Right cardiac atrium (tissue), 5 donors: ENCODE data around the gene SIK3. TPM values are rescaled to one million over a fixed set of nuclear protein-coding genes. Genes with fewer than 3 reads are reported as not detected.
"Not testable (repeated sequence)": the region's sequence is repeated elsewhere in the genome, so short reads cannot be mapped to it uniquely, and the experiment has no call there.

Experiments used
- ATAC-seq, 2 donors: fragments of 200-7000 bp; cut with Tn5 transposase; one replicate each; pipeline versions ENCODE4 v1.8.0 to v1.9.1; 2020; ENCODE audit warnings: moderate library complexity in 2 of 2, mild to moderate bottlenecking in 1 of 2
- DNase-seq, 3 donors: peaks; one replicate each; pipeline ENCODE4 v3.0.0-alpha.2; 2020
- H3K27ac ChIP-seq: one replicate; pipeline ENCODE4 v1.5.1; 2013; ENCODE audit warnings: mild to moderate bottlenecking, low read length, control low read depth, moderate library complexity
- H3K27me3 ChIP-seq: one replicate; pipeline ENCODE4 v1.6.1; 2013; ENCODE audit not compliant: control insufficient read depth, insufficient read depth
- H3K4me1 ChIP-seq: one replicate; pipeline ENCODE4 v1.6.1; 2013; ENCODE audit warnings: low read length; ENCODE audit not compliant: control insufficient read depth, insufficient read depth
- H3K4me3 ChIP-seq: one replicate; pipeline ENCODE4 v1.5.1; 2013; ENCODE audit warnings: low read length, control low read depth
- H3K9me3 ChIP-seq: one replicate; pipeline ENCODE4 v1.6.1; 2013; ENCODE audit warnings: low read length; ENCODE audit not compliant: control insufficient read depth
- WGBS: extraction: QIAGEN DNeasy Blood & Tissue Kit; methylation state at CpG from one replicate; pipeline ENCODE4 v1.1.7; 2013; 5-methylcytosine and 5-hydroxymethylcytosine counted together
- intact Hi-C, 4 donors: fragments of 100-400 bp; cut with DNase I; formaldehyde crosslinking; loops; one replicate each; pipeline versions ENCODE4 v1.11.0 to v1.14.0; 2022 to 2023
- polyA plus RNA-seq: library from polyadenylated mRNA; stranded (reverse); fragments of 200-250 nt; gene quantifications from one replicate; pipeline ENCODE4 v1.2.3, GENCODE V29; 2013
- total RNA-seq, 4 donors: library from RNA; stranded (reverse); fragmentation: NEBNext Ultra II Directional; extraction: Animal tissue kit (Norgen Biotek cat#: 25700); gene quantifications; one replicate each; pipeline ENCODE4 v1.2.1, GENCODE V29; 2021
- donor health status: healthy with polysubstance abuse.
- donor health status: DM: no; HTN: yes; CAD: no.
- donor health status: DM: no; HTN: no; CAD: no.
- donor health status: DM: no; HTN: yes; CAD: no; lungs with severe emphysema.
- donor health status: DM: yes; HTN: yes; CAD: no.

SIK3 gene
- total and polyA plus RNA-seq, 5 donors = 13.4 to 46.6 (median 34.6) TPM

DNA sequence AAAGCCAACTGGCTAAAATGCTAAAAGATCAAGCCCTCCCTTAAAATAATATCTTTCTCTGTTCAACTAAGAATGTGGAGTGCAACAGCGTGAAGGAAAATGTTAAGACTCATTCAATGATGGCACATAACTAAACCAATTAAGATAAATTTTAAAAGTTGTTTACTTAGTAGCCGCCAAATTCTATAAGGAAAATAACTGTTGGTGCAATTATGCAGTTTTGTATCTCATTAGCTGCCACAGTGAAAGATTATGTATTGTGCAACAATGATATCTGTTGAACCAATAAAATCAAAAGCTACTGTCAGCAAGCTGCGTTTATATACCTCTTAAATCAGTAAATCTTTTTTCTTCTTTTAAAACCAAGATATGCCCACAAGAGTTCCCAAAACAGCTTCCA is 55.5 kb downstream of the SIK3 start:
- H3K27ac ChIP-seq = no peak overlapping the region
- H3K27me3 ChIP-seq = no peaks in the 10 kb centered on the region
- intact Hi-C loops = no loop called here
- H3K4me1 ChIP-seq = peaks cover 6% of the 10 kb centered on the region
- H3K4me3 ChIP-seq = no peak overlapping the region
- DNase-seq = no peak
- 90% methylated on average over 3 of the region's 3 CpGs for WGBS
- no peak for ATAC-seq
- no peaks in the 10 kb centered on the region for H3K9me3 ChIP-seq

DNA sequence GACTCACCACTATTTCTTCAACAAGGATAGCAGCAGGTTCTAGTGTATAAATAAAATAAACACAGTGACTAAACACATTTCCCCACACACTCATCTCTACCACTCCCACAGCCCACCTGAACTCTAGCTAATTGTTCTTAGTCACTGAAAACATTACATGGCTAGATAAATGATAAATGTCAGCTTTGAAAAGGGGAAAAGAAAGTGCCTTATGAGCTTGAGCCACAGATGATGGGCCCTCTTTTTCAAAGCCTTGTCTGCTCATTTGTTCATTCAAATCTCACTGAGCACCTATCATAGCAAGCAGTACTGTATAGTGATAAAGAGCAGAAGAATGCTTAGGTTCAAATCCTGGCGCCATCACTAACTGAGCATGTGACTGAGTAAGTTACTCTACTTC is 58.3 kb downstream of the SIK3 start:
- H3K4me3 ChIP-seq = no peak overlapping the region
- H3K27me3 ChIP-seq = no peaks in the 10 kb centered on the region
- no peak for DNase-seq
- 95% methylated on average over 1 of the region's 1 CpG for WGBS
- H3K4me1 ChIP-seq = peaks cover 8% of the 10 kb centered on the region
- ATAC-seq = no peak
- intact Hi-C loops = no loop called here
- no peak overlapping the region for H3K27ac ChIP-seq
- no peaks in the 10 kb centered on the region for H3K9me3 ChIP-seq

DNA sequence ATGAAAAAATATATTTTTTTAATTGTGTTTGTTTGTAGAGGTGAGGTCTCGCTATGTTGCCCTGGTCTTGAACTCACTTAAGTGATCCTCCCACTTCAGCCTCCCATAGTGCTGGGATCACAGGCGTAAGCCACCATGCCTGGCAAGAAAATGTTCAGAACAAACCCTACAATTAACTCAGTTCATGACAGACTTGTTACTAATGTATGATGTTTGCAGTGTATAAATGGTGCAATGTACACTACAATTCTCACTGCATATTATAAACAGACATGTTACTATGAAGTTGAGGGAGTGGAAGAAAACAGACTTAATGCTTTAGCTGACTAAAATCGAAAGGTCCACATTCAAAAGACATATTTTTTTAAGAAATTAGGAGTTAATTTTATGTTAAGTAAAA is 59.0 kb downstream of the SIK3 start:
- Histone ChIP-seq H3K9me3 (no peaks in the 10 kb centered on the region), H3K27ac (no peak overlapping the region), H3K4me1 (peaks cover 6% of the 10 kb centered on the region), H3K27me3 (no peaks in the 10 kb centered on the region), H3K4me3 (no peak overlapping the region)
- WGBS = 97% methylated on average over 3 of the region's 3 CpGs
- DNase-seq = no peak
- intact Hi-C loops = no loop called here
- ATAC-seq = no peak

DNA sequence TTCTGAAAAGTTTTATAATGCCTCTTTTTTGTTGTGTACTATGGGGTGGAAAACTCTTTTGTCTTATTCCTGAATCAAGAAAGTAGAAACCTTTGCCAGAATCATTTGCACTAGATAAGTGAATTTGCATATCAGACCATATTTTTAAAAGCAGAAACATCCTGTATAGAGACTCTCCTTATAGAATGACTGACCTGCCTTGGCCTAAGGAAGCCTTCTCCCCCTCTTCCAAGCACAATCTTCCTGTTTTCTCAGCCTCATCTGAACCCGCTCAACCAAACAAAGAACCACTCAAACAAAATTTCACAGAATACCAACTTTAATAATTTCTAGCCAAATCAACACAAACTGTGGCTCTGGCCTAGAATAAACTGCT is 60.3 kb downstream of the SIK3 start:
- no peaks in the 10 kb centered on the region for H3K27me3 ChIP-seq
- no peak for DNase-seq
- H3K4me1 ChIP-seq = peaks cover 6% of the 10 kb centered on the region
- WGBS = 64% methylated on average over 1 of the region's 1 CpG
- no peaks in the 10 kb centered on the region for H3K9me3 ChIP-seq
- ATAC-seq = peak in 1 of 2 donors; percentile 41
- H3K4me3 ChIP-seq = no peak overlapping the region
- intact Hi-C loops = no loop called here
- no peak overlapping the region for H3K27ac ChIP-seq

DNA sequence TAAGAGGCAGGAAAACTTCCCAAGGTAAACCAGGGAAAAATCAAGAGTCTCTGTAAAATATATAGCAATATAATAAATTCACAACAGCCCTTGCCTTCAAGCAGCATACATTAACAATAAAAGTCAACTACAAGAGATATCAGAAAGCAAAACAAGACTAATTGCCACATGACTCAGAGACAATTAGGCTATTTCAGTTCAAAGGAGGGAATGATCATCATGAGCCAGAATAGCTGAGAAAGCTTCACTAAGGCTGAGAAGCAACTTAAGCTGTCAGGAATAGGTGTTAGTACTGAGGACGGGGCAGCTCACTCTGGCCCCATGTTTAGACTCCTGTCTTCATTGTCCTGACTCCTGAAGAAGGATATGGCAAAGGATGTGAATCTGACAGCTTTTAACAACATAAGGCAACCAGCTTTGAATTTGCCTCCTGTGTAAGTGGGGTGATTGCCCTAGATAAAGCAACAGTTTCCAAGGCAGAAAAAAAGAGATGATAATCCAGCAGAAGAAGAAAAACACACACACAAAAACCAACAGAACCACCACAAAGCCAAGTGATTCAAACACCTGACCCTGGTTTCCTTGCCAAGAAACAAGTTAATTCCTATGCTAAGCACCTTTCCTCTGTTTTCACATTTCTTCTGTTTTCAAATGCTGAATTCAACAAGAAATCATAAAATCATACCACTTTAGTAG is 60.8 kb downstream of the SIK3 start:
- peak in 1 of 2 donors; percentile 61 for ATAC-seq

DNA sequence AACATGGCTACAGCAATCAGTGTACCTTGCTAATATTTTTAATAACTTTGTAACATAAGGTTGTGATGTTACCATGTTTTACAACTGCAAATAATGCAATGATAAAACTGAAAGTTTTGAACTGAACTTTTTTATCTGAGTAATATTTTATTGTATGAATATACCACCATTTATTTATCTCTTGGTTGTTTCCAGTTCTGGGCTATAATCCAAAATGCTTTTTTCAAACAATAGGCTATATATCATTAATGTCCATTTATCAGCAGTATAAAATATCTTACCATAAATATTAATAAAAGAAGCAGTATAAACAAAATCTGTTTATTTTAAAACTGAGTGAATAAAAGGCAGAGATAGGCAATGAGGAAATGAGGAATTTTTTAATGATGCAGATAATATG is 63.3 kb downstream of the SIK3 start:
- H3K4me1 ChIP-seq = peaks cover 2% of the 10 kb centered on the region

More for the DNA sequence above, 60.8 kb downstream of the SIK3 start:
- H3K9me3 ChIP-seq = no peaks in the 10 kb centered on the region
- no peak overlapping the region for H3K4me3 ChIP-seq
- peaks cover 6% of the 10 kb centered on the region for H3K4me1 ChIP-seq
- DNase-seq = no peak
- no peak overlapping the region for H3K27ac ChIP-seq
- no peaks in the 10 kb centered on the region for H3K27me3 ChIP-seq
- intact Hi-C loops = no loop called here
- WGBS = 51% methylated on average over 1 of the region's 1 CpG

DNA sequence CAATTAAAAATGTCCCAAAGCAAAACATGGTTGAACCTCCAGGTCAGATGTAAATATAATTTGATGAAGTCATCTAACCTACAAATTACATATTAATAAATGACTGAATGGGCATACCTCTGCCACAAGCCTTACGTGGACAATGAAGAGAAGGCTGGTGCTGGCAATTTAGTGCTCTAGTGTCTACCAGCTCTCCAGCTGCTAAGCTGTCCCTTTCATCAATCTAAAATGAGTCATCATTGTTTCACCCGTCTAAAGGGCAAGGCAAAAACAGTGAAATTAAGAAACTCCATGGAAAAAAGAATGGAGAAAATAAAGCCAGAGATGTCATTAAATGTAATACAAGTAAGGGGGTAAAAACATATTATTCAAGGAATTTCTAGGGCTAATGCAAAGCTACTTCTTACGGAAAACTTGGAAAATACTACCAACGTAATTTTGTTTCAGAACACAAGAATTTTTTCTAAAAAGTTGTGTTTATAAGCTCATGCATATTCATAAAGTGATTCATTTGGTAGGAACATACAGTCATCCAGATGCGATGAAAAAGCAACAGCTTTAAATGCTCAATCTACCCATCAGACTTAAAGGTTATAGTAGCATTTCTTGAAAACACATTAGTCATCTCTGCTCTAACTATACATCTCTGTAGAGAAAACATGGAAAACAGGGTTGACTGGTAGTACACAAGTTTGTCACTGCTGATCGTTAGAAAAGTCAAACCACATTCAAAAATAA is 71.5 kb downstream of the SIK3 start:
- peaks cover 2% of the 10 kb centered on the region for H3K4me1 ChIP-seq
- no peak overlapping the region for H3K27ac ChIP-seq
- 79% methylated on average over 6 of the region's 6 CpGs for WGBS
- ATAC-seq = peak; percentile 40 to 61
- intact Hi-C loops = no loop called here
- no peak overlapping the region for H3K4me3 ChIP-seq
- no peaks in the 10 kb centered on the region for H3K27me3 ChIP-seq
- DNase-seq = no peak
- H3K9me3 ChIP-seq = no peaks in the 10 kb centered on the region

More for the DNA sequence above, 63.3 kb downstream of the SIK3 start:
- DNase-seq = no peak
- H3K27me3 ChIP-seq = no peaks in the 10 kb centered on the region
- intact Hi-C loops = no loop called here
- H3K4me3 ChIP-seq = no peak overlapping the region
- ATAC-seq = no peak
- H3K9me3 ChIP-seq = no peaks in the 10 kb centered on the region
- no peak overlapping the region for H3K27ac ChIP-seq

DNA sequence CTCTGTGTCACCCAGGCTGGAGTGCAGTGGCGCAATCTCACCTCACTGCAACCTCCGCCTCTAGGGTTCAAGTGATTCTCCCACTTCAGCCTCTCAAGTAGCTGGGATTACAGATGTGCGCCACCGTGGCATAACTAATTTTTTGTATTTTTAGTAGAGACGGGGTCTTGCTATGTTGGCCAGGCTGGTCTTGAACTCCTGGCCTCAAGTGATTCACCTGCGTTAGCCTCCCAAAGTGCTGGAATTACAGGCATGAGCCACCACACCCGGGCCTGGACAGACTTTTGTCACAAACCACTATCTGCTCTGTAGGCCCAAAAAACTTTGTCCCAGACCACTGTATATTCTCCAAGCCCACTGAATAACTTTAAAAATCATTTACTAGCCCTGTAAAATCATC is 74.5 kb downstream of the SIK3 start:
- H3K9me3 ChIP-seq, H3K27me3 ChIP-seq, intact Hi-C loops, DNase-seq, ATAC-seq, H3K4me3 ChIP-seq, H3K27ac ChIP-seq: not testable (repeated sequence)
- peaks cover 12% of the 10 kb centered on the region for H3K4me1 ChIP-seq
- WGBS = 94% methylated on average over 7 of the region's 7 CpGs

DNA sequence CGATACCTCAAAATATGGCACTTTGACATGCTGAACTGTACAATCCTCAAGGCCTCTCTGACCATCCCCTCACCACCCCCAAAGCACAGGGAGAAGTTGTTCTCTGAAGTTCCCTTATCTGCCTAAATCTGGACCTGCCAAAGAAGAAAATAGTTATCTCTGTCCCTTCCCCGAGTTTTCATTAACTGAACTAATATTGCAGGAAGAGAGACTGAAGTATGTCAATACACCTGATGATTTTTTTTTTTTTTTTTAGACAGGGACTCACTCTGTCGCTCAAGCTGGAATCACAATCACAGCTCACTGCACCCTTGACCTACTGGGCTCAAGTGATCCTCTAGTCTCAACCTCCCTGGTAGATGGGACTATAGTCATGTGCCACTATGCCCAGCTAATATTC is 75.0 kb downstream of the SIK3 start:
- H3K27me3 ChIP-seq = no peaks in the 10 kb centered on the region
- no peak for ATAC-seq
- H3K27ac ChIP-seq = no peak overlapping the region
- DNase-seq = no peak
- H3K9me3 ChIP-seq = no peaks in the 10 kb centered on the region
- WGBS = 77% methylated on average over 3 of the region's 3 CpGs
- H3K4me3 ChIP-seq = no peak overlapping the region
- peaks cover 12% of the 10 kb centered on the region for H3K4me1 ChIP-seq
- intact Hi-C loops = no loop called here

DNA sequence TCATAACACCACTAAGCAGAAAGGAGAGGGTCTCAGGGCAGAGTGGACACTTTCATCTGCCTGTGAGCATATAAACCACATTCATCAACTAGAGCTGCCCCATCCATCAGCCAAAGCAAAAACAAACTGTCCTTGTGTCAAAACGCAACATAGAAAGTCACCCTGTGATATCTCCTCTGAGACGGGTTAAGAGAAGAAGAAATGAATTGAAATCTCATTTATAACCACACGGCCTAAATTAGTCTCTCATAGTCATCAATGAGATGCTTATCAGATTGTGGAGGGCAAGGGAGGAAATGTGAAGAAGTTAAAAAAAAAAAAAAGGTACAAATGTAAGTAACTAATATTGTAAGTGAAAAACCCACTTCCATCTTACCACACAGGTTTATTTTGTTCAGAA is 75.7 kb downstream of the SIK3 start:
- no peak for ATAC-seq
- no peak for DNase-seq
- no peak overlapping the region for H3K4me3 ChIP-seq
- peaks cover 12% of the 10 kb centered on the region for H3K4me1 ChIP-seq
- no peaks in the 10 kb centered on the region for H3K27me3 ChIP-seq
- intact Hi-C loops = no loop called here
- WGBS = 49% methylated on average over 3 of the region's 3 CpGs
- H3K9me3 ChIP-seq = no peaks in the 10 kb centered on the region
- H3K27ac ChIP-seq = no peak overlapping the region

DNA sequence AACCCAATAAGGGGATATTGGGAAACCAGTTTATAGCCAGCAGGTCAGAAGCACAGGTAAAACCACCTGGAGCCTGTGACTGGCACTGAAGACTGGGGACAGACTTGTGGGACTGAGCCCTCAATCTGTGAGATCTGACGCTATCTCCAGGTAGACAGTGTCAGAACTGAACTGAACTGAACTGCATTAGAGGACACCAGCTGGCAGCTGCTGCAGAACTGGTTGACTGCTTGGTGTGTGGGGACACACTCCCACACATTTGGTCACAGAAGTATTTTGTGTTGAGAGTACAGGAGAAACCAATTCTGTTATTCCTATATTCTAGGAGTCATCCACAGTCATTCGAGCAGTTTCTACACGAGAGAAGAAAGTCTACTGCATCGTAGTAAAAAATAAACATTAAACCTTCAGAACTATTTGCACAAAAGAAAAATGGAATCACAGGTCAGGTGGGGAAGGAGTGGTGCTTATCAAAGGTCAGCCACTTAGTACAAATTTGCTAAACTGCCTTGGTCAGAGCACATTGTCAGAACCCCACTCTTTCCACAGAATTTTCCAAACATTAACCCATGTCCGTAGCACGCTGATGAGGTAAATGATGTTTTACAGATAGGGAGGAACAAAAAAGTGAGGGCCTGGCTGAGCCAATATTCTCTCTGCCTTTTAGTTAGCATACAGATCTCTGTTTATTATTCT is 77.2 kb downstream of the SIK3 start:
- intact Hi-C loops = no loop called here
- no peaks in the 10 kb centered on the region for H3K9me3 ChIP-seq
- 89% methylated on average over 6 of the region's 6 CpGs for WGBS
- peaks cover 12% of the 10 kb centered on the region for H3K4me1 ChIP-seq
- H3K4me3 ChIP-seq = no peak overlapping the region
- ATAC-seq (no peak), DNase-seq (no peak)
- no peaks in the 10 kb centered on the region for H3K27me3 ChIP-seq
- no peak overlapping the region for H3K27ac ChIP-seq
